Activated CD4-positive, alpha-beta T cell treated with anti-CD3 and anti-CD28 coated beads, Interleukin-2, amount 50 U/mL, for 24 hours (primary cell): ENCODE results near the gene MAD2L1.

Experiments used
- DNase-seq, 2 donors: peaks; one replicate each; pipeline ENCODE4 v3.0.0-alpha.2; 2020; ENCODE audit warnings: low read depth in 1 of 2, low spot score in 1 of 2

The MAD2L1 gene

DNA sequence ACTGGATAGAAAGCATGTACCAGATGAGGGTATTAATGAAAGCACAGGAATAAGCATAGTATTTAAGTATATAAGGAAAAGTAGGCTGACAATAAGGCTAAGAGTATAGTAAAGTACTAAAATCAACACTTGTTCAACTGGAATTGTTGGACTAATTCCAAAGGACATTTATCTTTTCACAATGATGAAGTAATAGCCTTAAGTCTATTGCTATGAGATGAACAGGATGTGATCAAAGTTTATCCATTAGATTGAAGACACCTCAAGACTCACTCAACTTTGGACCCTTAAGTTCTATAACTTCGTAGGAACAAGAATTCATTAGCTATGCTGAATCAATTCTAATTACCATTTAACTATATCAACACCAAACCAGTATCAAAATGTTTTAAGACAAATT, 7.6 kb downstream of the MAD2L1 start:
- DNase-seq = no peak

DNA sequence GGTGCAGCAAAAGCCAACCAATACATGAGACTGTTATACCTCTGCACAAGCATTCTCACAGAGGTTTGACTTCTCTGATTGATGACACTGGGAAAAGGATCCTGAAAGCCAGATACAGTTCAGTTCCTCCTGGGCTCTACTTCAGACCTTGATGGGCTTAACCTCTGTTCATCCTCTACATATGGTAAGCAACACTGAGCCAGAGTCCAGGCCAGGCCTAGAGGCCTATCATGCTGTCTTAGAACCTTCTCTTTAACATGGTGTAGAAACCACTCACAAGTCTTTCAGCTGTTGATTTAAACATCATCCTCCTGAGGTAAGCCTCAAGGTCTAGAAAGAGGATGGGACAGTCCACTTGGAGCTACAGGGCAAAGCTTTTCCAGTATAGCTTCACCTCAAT, 9.2 kb downstream of the MAD2L1 start:
- DNase-seq = no peak

DNA sequence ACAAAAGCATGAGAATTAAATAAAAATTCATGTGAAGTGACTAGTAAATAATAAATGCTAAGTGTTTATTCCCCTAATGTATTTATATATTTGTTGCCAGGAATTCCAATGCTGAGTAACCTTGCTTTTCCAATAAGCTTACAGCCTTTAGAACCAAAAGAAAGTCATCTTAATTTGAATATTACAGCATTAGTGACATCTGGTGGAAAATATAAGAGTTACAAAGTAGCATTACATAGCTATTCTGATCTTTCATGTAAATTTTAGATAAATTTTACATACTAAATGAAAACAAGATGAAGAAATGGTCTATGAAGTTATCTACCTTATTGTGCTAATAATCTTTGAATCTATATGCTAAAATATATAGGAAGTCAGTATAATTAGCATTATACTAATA, 10.4 kb downstream of the MAD2L1 start:
- DNase-seq = no peak

DNA sequence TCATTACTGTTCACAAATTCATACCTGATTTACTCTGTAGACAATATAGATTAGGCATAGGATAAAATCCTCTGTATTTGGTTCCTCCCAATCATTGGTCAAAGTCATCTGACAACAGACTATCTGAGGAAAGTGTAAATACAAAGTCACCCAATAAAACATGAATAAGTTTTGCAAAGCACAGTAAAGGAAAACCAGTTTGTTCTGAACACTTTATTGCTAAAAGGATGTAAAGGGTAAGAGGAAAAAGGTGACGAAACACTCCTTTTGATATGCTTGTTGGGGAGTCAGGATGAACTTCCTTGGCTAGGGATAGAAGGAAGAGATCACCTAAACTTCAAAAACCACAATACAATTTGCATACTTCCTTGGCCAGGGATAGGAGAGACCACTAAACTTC, 10.9 kb downstream of the MAD2L1 start:
- no peak for DNase-seq

DNA sequence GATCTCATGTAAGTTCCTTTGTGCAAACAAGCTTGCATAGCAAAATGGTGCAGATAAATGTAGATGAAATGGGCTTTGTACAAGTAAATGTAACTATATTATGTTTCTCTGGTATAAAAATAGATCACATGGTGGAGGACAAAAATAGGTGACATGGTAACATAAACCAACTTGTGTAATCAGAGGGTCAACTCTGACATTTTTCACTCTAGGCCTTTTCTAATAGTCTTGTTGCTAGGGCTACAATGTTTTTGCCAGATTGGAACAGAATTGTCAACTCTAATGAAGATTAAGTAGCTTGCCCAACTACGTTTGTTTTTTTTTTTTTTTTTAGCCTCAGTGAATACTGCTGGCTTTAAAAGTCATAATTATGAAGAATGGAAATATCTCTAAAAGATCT, 11.5 kb downstream of the MAD2L1 start:
- no peak for DNase-seq

DNA sequence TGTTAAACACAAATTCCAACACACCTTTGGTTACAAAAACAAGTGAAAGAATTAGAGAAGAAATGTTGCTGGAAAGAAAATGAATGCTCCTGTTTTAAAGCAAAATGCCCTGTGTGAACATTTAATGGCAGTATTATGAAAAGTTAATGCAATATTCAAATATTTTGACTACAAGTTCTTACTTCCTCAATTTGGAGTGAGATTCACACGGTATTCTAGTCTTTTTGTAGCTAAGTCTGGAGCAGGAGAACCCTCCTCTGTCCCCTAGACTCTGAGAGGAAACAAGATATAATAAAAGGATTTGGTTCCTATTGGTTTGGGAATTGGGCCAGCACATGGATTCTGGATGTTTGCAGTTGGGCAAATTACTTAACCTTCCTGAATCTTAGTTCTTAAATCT, 12.7 kb downstream of the MAD2L1 start:
- DNase-seq = no peak

DNA sequence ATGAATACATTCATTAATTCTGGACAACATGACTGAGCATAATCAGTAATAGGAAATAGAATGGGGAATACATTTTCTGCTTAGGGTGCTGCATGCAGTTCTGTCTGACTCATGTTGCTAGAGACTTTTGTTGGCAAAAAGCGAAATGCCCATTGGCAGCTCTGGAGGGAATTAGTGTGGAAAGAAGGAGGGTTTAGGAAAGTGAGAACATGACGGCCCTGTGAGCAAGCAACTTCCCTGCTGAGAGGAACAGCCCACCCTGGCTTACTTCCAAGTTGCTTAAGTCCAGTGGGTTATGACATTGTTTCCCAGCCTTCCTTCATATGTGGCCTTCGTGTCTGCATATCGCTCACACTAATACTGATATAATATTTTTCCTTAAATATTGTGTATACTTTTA, 13.8 kb downstream of the MAD2L1 start:
- no peak for DNase-seq

DNA sequence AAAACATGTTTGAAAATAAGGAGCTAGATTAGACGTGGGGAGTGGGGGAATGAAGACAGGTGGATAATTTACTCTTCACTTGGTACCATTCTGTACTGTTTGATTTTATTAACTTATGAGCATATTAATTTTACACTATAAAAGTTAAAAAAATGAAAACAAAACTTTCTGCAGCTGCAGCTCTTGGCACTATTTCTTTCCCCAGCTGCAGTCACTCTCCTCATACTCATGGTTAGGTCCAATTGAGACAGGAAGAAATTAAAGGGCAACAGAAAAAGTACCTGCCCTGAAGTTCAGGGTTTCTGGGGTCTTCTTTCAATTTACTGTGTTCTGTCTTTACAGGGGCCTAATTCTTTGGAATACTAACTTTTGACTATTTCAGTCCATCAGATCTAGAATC, 15.4 kb downstream of the MAD2L1 start:
- no peak for DNase-seq

DNA sequence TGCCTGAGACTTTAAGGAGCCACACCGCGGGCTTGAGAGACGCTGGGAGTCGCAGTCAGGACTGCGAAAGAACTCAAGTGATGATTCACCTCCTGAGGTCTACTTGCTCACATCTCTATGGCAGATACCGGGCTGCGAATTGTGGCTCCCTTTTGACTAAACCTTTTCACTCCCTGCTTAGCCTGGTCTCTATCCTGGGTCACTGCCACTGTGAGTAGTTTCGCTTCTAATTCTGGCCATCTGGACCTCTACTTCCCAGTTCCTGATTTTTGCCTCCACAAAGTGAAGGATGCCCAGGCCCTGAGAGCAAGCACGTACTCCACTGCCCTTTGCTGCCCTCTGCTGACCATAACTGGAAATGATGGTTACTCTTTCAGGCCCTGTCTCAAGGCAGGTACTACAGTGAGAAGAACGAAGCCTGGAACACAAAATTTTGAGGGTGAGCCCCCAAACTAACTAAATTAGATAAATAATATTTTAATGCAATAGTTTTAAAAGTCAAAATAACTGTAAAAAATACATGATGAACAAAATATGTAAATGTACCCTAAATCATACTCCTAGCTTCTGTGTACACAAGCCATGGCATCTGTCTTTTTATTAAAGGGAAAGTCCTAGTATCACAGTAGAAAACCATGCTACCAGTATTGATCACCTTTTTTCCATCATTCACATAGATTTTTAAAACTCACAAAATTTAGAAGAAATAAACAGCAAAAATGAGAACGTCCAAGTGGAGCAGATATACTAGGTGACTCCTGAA, 16.7 kb downstream of the MAD2L1 start:
- DNase-seq = peak; percentile 40 to 71

DNA sequence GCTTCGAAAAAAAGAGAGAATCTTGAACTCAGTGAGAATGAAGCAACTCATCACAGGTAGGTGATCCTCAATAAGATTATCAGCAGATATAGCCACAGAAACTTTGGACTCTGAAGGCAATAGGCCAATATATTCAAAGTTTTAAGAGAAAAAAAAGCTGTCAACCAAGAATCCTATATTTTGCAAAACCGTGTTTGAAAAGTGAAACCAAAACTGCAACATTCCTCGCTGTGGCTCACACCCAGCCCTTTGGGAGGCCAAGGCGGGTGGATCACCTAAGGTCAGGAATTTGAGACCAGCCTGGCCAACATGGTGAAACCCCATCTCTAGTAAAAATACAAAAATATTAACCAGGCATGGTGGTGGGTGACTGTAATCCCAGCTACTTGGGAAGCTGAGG, 22.8 kb downstream of the MAD2L1 start:
- DNase-seq = no peak

DNA sequence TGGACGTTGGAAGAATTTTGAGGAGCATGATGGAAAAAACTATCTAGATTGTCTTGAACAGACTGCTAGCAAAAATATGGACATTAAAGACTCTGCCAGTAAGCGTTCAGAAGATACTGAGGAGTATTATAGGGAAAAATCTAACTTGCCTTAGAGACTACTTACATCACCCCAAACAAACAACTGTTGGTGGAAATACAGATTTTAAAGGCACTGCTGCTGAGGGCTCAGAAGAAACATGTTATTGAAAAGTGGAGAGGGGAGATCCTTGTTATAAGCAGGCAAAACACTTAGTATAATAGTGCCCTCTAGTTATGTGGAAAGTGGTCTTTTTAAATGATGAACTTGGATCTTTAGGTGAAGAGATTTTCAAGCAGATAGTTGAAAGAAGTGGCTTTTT, 29.2 kb downstream of the MAD2L1 start:
- DNase-seq = no peak

DNA sequence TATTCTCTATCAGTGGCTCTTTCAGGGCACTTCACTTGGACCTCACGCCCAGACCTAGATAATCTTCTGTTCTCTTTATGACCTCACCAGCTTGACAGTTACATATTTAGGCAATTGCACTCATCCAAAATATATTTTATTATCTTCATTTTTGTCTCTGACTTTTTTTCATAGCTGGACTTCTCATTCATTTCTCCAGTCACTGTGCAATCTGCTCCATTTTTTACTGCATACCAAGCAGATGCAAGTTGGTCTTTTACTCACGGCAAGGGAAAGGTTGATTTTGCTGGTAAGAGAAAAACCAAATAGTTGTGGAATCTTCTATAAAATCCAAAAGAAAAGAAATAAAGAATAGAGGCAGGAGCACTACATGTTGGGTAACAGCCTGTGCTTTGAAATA, 31.7 kb downstream of the MAD2L1 start:
- DNase-seq = no peak

DNA sequence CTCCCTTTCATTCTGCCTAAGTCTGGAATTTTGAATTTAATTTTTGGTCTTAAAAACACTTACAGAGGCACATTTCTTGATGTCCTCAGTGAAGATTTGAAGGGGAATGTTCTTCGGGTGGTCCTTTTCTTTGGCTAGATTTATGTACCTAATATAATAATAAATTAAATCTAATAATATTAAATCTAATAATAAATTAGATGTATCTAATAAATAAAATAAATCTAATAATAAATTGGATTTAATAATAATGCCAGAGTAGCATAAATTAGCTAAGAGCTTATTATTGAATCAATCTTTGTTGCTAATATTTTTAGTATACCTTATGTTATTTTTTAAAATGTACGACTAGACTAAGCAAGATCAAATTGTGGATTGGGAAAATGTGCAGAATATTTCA, 39.8 kb downstream of the MAD2L1 start:
- DNase-seq = no peak

DNA sequence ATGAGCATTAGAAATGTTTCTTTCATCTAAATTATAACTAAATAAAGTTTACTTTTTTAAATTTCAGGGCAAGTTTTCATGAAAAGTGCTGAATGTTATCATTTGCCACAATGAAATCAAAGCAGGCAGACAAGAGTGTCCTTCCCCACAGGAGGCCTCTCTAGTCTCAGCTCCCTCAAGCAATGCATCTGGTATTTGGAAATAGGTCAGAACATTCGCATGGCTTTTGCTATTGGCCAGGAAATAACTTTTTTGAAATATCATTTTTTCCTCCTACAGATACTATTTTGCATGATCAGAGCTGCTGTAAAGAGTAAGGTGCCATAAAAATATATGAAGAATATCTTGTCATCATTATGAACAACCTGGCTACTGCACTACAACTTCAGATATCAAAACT, 41.1 kb downstream of the MAD2L1 start:
- no peak for DNase-seq

DNA sequence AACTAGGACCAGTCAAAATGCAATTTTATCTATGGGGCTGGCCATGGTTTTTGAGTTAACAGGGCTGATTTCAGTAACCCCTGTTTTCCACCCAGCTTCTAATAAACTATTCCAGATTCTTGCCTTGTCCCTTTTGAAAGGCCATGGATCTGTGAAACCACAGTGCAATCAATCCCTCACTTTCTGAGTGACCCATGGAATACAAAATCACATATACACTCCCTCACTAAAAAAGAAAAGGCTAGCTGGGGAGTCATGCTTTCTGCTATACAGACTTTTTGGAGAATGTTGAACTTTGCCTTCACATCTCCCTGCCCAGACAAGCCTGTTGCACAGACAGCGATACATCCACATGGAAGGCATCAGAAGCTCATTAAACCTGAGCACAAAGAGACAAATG, 47.9 kb downstream of the MAD2L1 start:
- no peak for DNase-seq

DNA sequence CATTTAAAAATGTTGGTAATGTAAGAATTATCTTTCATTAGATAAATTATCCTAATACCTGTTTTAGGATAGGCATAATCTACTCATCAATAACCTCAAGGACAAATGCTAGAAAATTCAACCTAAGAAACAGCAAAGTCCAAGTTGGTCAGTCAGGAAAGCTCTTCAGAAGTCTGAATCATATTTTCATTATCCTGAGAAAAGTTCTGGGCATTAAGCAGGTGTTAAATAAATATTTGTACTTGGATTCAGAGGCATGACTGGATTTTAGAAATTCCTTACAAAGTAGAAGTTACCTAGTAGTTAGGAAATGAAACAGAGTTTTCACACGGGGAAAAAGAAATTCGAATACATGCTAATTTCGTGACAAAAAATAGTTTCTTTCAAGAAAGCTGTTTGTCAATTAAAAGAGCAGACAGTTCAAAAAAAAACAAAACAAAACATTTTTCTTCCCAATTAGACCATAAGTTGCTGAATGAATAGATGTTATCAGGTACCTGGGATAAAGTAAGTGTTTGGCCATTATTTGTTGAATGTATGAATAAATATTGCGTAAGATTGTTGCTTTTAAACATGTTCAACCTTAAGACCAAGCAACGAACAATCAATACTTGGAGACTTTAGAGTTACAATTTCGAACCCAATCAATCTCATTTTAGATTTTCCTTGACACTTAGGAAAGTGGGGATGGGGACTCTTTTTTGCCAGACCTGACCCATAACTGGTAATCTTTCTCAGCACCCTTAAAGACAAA, 48.5 kb downstream of the MAD2L1 start:
- DNase-seq = no peak

DNA sequence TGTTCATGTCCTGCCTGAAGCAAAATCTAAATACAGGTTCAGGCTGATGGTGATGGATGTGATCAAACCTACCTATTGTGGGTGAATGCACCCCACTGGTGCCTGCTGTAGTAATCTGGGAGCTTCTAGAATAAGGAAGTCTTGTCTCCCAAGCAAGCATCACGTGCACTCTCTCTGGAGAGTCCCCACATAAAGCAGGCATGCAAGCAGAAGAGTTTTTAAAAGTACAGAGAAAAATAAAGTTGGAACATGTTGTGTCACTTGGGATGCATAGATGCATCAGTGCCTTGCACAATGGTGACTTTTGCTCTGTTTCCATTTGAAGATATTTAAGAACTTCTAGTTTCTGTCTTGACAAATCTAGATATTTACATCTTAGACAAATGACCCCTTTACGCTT, 54.9 kb downstream of the MAD2L1 start:
- no peak for DNase-seq

DNA sequence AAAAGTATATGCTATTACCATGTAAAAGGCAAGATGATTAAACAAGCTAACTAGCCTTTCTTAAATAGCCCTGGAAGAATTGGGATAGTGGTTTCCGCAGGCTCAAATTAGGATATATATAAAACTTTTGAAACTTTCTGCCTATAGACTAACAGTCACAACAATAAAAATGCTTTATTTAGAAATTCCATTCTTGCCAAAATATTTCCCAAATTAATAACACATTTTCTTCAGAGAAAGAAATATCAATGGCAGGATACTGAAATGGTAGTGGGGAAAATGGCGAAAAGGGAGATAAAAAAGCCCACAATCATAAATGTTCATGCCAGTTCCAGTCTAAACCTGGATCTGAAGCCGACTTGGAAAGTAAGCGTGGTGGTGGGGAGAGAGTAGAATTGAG, 56.0 kb downstream of the MAD2L1 start:
- DNase-seq = no peak

DNA sequence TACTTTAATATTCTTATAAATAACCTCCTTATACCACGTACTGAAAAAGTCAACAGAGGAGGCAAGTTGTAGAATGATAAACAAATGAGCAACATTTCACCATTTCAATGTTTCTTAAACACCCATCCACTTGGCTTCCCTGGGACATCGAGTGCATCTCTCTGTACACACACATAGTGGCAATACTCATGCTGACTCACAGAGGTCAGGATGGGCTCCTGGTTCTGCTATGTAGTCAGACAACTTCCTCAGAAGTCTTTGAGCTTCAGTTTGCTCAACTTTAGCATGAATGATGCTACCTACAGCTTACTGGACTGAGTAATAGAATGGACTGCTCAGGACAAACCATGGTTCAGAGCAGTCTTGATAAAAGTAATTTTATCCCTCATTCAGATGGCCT, 56.9 kb downstream of the MAD2L1 start:
- no peak for DNase-seq

DNA sequence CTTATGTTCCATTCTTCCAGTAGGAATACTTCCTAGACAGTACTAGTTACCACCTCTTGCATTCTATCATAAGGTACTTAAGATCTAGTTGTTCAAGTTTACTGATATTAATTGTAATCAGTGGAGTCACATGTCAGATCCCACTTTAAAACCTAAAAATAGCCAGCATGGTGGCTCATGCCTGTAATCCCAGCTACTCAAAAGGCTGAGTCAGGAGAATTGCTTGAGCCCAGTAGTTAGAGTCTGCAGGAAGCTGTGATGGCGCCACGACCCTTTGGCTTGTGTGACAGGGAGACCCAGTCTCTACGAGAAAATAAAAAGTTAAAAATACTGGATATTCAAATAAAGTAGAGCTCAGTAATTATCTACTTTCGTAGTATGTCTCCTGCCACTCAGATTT, 57.7 kb downstream of the MAD2L1 start:
- no peak for DNase-seq

DNA sequence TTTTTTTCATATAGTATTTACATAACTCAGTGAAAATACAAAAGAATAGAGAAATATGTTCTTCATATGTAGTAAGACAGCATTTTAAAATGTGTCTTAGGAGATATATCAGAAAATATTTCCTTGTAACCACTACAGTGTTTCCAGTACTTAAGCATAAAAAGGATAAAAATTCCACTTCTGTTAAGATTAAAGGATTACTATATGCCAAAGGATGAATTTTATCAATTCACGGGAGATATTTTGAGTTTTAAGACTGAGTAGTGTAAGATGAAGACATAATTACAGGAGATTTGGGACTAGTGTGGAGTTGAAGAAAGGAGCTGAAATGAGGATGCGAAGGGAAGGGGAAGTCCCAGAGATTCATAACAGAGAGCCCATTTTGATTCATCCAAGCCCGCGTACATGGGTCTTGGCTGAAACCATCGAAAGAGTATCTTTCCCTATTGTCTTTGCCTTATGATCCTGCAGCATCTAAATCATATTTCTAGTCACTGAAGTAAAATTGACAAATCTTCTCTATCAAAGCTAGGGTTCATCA, 58.7 kb downstream of the MAD2L1 start:
- DNase-seq = no peak

DNA sequence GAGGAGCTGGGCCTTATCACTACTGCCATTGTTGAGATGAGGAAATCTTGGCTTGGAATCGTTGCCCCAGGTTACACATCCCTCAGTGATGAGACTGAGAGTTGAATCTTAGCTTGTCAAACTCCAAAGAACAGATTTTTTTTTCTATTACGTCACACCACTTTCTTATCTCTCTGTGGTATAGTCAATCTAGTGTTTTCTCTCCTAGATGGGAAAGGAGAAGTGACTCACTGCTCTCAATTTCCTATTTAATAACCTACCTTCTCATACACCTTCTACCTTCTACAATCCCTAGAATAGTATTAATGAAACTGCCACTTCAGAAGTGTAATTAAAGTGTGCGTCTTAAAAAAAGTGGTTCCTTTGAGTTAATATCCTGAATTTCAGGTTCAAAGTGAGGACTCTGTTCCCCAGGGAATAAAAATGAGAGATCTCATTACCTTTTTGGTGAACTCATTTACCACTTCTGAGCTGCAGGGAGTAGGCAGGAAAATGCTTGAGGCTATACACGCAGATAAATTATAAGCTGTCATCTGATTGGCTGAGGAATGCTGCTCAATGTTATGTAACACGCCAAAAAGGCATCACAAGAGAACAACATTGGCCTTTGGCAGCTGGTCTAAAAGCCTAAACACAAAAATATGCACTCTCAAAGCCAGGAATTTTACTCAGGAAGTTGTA, 59.3 kb downstream of the MAD2L1 start:
- DNase-seq = no peak
